H1 (cell line): ENCODE data around the gene SRPX. TPM values are rescaled to one million over a fixed set of nuclear protein-coding genes. Genes with fewer than 3 reads are reported as not detected.

ENCODE experiments used
- YY1 ChIP-seq: IDR thresholded peaks from 2 replicates; pipeline ENCODE4 v1.6.1; 2011; ENCODE audit warnings: low read depth, mild to moderate bottlenecking, low read length
- polyA plus RNA-seq, 7 experiments: library from polyadenylated mRNA; depleted of rRNA in 3 of 7; stranded (reverse) in 5 of 7; unstranded in 2 of 7; fragments of >200 nt in 5 of 7; fragments of 200-250 nt in 2 of 7; gene quantifications; 1 replicate in 5 of 7; 2 replicates in 1 of 7; 4 replicates in 1 of 7; pipeline versions ENCODE4 v1.2.1 to v1.2.3, GENCODE V29; 2011 to 2013; ENCODE audit warnings: missing spikeins in 2 of 7, mixed read lengths in 2 of 7
- total RNA-seq: library from RNA; stranded (reverse); fragmentation: NEBNext Ultra II Directional; extraction: Animal tissue kit (Norgen Biotek cat#: 25700); gene quantifications from 2 replicates; pipeline ENCODE4 v1.2.1, GENCODE V29; 2021
- TF ChIP-seq, protein P1 (sequence below): fragments of 300-600 bp; sonication (generic); IDR thresholded peaks from 2 replicates; pipeline ENCODE4 v1.7.1; 2012; ENCODE audit warnings: low read length, moderate library complexity, mild to moderate bottlenecking, inconsistent platforms; ENCODE audit not compliant: insufficient replicate concordance

SRPX gene
- total and polyA plus RNA-seq, 2 of the 8 experiments (the other 6 are each of a cell fraction or from before 2014, with no cell fraction given): 7.6 to 10.4 TPM

DNA sequence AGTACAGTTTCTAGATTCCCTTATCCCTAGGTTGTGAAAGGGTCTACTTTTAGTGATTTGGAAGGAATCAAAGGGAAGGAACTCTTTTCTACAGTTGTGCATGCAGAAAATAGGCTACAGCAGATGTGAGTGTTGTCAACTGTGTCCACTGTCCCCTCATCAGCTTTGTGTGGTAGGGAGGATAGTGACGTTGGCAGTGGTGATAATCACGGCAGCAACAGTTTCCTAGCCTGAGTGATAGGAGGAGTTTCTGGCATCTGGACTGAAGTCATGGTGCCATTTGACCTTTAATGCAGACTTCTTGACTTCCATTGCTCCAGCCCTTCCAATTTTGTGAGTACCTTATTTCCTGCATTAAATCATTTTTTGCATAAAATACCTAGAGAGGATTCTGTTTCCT is 39.3 kb downstream of the SRPX start (continued):
- TF ChIP-seq, protein P1, sequence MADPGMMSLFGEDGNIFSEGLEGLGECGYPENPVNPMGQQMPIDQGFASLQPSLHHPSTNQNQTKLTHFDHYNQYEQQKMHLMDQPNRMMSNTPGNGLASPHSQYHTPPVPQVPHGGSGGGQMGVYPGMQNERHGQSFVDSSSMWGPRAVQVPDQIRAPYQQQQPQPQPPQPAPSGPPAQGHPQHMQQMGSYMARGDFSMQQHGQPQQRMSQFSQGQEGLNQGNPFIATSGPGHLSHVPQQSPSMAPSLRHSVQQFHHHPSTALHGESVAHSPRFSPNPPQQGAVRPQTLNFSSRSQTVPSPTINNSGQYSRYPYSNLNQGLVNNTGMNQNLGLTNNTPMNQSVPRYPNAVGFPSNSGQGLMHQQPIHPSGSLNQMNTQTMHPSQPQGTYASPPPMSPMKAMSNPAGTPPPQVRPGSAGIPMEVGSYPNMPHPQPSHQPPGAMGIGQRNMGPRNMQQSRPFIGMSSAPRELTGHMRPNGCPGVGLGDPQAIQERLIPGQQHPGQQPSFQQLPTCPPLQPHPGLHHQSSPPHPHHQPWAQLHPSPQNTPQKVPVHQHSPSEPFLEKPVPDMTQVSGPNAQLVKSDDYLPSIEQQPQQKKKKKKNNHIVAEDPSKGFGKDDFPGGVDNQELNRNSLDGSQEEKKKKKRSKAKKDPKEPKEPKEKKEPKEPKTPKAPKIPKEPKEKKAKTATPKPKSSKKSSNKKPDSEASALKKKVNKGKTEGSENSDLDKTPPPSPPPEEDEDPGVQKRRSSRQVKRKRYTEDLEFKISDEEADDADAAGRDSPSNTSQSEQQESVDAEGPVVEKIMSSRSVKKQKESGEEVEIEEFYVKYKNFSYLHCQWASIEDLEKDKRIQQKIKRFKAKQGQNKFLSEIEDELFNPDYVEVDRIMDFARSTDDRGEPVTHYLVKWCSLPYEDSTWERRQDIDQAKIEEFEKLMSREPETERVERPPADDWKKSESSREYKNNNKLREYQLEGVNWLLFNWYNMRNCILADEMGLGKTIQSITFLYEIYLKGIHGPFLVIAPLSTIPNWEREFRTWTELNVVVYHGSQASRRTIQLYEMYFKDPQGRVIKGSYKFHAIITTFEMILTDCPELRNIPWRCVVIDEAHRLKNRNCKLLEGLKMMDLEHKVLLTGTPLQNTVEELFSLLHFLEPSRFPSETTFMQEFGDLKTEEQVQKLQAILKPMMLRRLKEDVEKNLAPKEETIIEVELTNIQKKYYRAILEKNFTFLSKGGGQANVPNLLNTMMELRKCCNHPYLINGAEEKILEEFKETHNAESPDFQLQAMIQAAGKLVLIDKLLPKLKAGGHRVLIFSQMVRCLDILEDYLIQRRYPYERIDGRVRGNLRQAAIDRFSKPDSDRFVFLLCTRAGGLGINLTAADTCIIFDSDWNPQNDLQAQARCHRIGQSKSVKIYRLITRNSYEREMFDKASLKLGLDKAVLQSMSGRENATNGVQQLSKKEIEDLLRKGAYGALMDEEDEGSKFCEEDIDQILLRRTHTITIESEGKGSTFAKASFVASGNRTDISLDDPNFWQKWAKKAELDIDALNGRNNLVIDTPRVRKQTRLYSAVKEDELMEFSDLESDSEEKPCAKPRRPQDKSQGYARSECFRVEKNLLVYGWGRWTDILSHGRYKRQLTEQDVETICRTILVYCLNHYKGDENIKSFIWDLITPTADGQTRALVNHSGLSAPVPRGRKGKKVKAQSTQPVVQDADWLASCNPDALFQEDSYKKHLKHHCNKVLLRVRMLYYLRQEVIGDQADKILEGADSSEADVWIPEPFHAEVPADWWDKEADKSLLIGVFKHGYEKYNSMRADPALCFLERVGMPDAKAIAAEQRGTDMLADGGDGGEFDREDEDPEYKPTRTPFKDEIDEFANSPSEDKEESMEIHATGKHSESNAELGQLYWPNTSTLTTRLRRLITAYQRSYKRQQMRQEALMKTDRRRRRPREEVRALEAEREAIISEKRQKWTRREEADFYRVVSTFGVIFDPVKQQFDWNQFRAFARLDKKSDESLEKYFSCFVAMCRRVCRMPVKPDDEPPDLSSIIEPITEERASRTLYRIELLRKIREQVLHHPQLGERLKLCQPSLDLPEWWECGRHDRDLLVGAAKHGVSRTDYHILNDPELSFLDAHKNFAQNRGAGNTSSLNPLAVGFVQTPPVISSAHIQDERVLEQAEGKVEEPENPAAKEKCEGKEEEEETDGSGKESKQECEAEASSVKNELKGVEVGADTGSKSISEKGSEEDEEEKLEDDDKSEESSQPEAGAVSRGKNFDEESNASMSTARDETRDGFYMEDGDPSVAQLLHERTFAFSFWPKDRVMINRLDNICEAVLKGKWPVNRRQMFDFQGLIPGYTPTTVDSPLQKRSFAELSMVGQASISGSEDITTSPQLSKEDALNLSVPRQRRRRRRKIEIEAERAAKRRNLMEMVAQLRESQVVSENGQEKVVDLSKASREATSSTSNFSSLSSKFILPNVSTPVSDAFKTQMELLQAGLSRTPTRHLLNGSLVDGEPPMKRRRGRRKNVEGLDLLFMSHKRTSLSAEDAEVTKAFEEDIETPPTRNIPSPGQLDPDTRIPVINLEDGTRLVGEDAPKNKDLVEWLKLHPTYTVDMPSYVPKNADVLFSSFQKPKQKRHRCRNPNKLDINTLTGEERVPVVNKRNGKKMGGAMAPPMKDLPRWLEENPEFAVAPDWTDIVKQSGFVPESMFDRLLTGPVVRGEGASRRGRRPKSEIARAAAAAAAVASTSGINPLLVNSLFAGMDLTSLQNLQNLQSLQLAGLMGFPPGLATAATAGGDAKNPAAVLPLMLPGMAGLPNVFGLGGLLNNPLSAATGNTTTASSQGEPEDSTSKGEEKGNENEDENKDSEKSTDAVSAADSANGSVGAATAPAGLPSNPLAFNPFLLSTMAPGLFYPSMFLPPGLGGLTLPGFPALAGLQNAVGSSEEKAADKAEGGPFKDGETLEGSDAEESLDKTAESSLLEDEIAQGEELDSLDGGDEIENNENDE: no peak
- no peak for TF ChIP-seq YY1
